CD4-positive, CD25-positive, alpha-beta regulatory T cell (primary cell): ENCODE measurements around the gene CST6. TPM values are rescaled to one million over a fixed set of nuclear protein-coding genes. Genes with fewer than 3 reads are reported as not detected.
A peak's percentile ranks its signal among the peaks of the same experiment; 100 is the strongest.

Source experiments
- ATAC-seq, 2 donors: fragments of 150-1000 bp; cut with Tn5 transposase; one replicate each; pipeline ENCODE4 v1.10.0; 2021; ENCODE audit warnings: low read depth in 2 of 2, moderate number of reproducible peaks in 2 of 2, moderate library complexity in 1 of 2
- DNase-seq, 3 donors: peaks; one replicate each; pipeline versions ENCODE4 v3.0.0 to v3.0.0-alpha.2; 2012 to 2022; ENCODE audit warnings: mixed read lengths in 1 of 3
- H3K27ac ChIP-seq: one replicate; pipeline ENCODE4 v1.7.0; 2013; ENCODE audit warnings: mild to moderate bottlenecking, low read length; ENCODE audit not compliant: insufficient read depth, poor library complexity, severe bottlenecking
- H3K27me3 ChIP-seq: one replicate; pipeline ENCODE4 v1.7.0; 2013; ENCODE audit warnings: low read length; ENCODE audit not compliant: control insufficient read depth, insufficient read depth
- H3K36me3 ChIP-seq: one replicate; pipeline ENCODE4 v1.7.0; 2013; ENCODE audit warnings: mild to moderate bottlenecking, low read length, moderate library complexity; ENCODE audit not compliant: control insufficient read depth, insufficient read depth
- H3K4me1 ChIP-seq: 2 replicates; pipeline ENCODE4 v1.7.0; 2013; ENCODE audit warnings: mild to moderate bottlenecking, low read length; ENCODE audit not compliant: insufficient read depth, control insufficient read depth, poor library complexity, severe bottlenecking
- H3K4me3 ChIP-seq: one replicate; pipeline ENCODE4 v1.7.0; 2013; ENCODE audit warnings: low read depth, mild to moderate bottlenecking, low read length, moderate library complexity
- H3K9me3 ChIP-seq, 2 experiments: 1 replicate in 1 of 2; 2 replicates in 1 of 2; pipeline ENCODE4 v1.7.0; 2013; ENCODE audit warnings: low read length in 2 of 2, mild to moderate bottlenecking in 1 of 2, moderate library complexity in 1 of 2; ENCODE audit not compliant: control insufficient read depth in 2 of 2
- H3K27ac Mint-ChIP-seq, 3 donors: one replicate each; pipeline ENCODE4 v1.8.0; 2020 to 2022; ENCODE audit warnings: mild to moderate bottlenecking in 3 of 3, mixed read lengths in 3 of 3, moderate library complexity in 2 of 3
- H3K27me3 Mint-ChIP-seq: one replicate; pipeline ENCODE4 v1.8.0; 2022; ENCODE audit warnings: mild to moderate bottlenecking, mixed read lengths
- H3K36me3 Mint-ChIP-seq: one replicate; pipeline ENCODE4 v1.8.0; 2020; ENCODE audit warnings: mixed read lengths
- H3K4me1 Mint-ChIP-seq, 4 donors: one replicate each; pipeline ENCODE4 v1.8.0; 2020 to 2022; ENCODE audit warnings: mixed read lengths in 4 of 4, mild to moderate bottlenecking in 1 of 4
- H3K4me3 Mint-ChIP-seq, 4 donors: one replicate each; pipeline ENCODE4 v1.8.0; 2020 to 2022; ENCODE audit warnings: mild to moderate bottlenecking in 4 of 4, mixed read lengths in 4 of 4, moderate library complexity in 3 of 4
- H3K9me3 Mint-ChIP-seq, 7 donors: one replicate each; pipeline ENCODE4 v1.8.0; 2020 to 2022; ENCODE audit warnings: mixed read lengths in 7 of 7, mild to moderate bottlenecking in 3 of 7, moderate library complexity in 2 of 7
- polyA plus RNA-seq, 4 donors: library from polyadenylated mRNA; unstranded; fragments of 300-500 nt; fragmentation: Illumina TruSeq; gene quantifications; one replicate each; pipeline ENCODE4 v1.2.3, GENCODE V29; 2021
- total RNA-seq: library from RNA; stranded (reverse); gene quantifications from one replicate; pipeline ENCODE4 v1.2.3, GENCODE V29; 2022

The CST6 gene
- total and polyA plus RNA-seq, 5 donors from 2014 or later = not detected

- H3K27me3 Mint-ChIP-seq = peaks cover 23% of the 10 kb centered on the region
- no peaks in the 10 kb centered on the region for H3K4me1 Mint-ChIP-seq
- no peak overlapping the region for H3K4me3 Mint-ChIP-seq
These were observed 25.5 kb downstream of the CST6 start for GRCh38 chr11:66037327-66037726.

GRCh38 chr11:66039765-66040164 is 28.0 kb downstream of the CST6 start:
- Histone ChIP-seq H3K4me3 (no peak overlapping the region), H3K27ac (no peak overlapping the region), H3K27me3 (peaks cover 3% of the 10 kb centered on the region), H3K36me3 (no peaks in the 10 kb centered on the region), H3K9me3 (no peaks in the 10 kb centered on the region), H3K4me1 (peaks cover under 1% of the 10 kb centered on the region)
- Mint-ChIP-seq H3K9me3 (no peaks in the 10 kb centered on the region), H3K36me3 (no peaks in the 10 kb centered on the region), H3K27ac (no peak overlapping the region), H3K4me3 (no peak overlapping the region), H3K27me3 (peaks cover 18% of the 10 kb centered on the region), H3K4me1 (peaks cover 0 to 5% (median 2%) of the 10 kb centered on the region in 4 donors)
- ATAC-seq (no peak), DNase-seq (no peak)

More at GRCh38 chr11:66037327-66037726, 25.5 kb downstream of the CST6 start:
- ATAC-seq (no peak), DNase-seq (no peak)
- Histone ChIP-seq H3K27ac (no peak overlapping the region), H3K9me3 (no peaks in the 10 kb centered on the region), H3K4me3 (no peak overlapping the region), H3K36me3 (no peaks in the 10 kb centered on the region), H3K4me1 (no peaks in the 10 kb centered on the region), H3K27me3 (peaks cover 3% of the 10 kb centered on the region)
- Mint-ChIP-seq H3K9me3 (no peaks in the 10 kb centered on the region), H3K27ac (peak overlapping the region in 1 of 3 donors; percentile 29), H3K36me3 (no peaks in the 10 kb centered on the region)

- Mint-ChIP-seq H3K27me3 (peaks cover 10% of the 10 kb centered on the region), H3K27ac (no peak overlapping the region), H3K4me1 (peaks cover 0 to 17% (median 7%) of the 10 kb centered on the region in 4 donors), H3K9me3 (no peaks in the 10 kb centered on the region), H3K4me3 (no peak overlapping the region), H3K36me3 (no peaks in the 10 kb centered on the region)
- H3K27ac ChIP-seq = no peak overlapping the region
- no peaks in the 10 kb centered on the region for H3K36me3 ChIP-seq
- peaks cover 6% of the 10 kb centered on the region for H3K4me1 ChIP-seq
- DNase-seq (no peak), ATAC-seq (no peak)
- no peaks in the 10 kb centered on the region for H3K9me3 ChIP-seq
- H3K27me3 ChIP-seq = peaks cover 3% of the 10 kb centered on the region
- H3K4me3 ChIP-seq = no peak overlapping the region
These were observed 30.6 kb downstream of the CST6 start for GRCh38 chr11:66042227-66042995.

DNA sequence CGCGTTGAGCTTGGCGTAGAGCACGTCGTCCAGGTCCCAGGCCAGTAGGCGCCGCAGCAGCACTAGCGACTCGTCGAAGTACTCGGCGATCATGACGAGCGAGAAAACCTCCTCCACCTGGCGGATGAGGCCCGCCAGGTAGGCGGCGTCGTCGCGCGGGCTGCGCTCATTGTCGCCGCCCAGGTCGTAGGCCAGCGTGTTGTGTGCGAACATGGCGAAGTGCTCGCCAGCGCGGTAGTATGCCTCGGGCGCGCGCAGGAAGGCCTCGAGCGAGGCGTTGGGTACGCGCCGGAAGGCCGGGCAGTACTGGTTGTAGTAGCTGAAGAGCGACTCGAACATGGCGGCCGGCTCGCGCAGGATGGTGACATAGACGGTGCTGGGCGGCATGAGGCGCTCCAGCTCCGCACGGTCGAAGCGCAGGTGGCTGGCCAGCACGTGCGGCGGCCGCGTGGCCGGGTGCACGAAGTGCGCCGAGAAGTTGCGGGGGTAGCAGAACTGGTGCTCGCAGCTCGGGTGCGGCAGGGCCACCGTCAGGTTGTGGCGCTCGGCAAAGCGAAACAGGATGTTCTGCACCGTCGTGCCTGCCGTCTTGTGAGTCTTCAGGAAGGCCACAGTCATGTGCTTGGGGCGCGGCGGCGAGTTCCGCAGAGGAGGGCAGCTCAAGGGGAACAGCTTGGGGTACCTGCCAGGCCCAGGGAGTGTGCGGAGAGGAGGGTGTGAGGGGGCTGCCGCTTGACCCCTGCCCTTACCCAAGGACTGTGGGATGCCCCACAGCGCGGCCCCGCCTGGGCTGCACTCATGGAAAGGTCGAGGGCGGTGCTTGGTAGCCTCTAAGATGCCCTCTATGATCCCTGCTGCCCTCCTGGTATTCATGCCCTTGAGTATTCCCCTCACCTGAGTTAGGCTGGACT is 31.4 kb downstream of the CST6 start:
- no peaks in the 10 kb centered on the region for H3K9me3 ChIP-seq
- H3K9me3 Mint-ChIP-seq = no peaks in the 10 kb centered on the region
- H3K27me3 ChIP-seq = peaks cover 3% of the 10 kb centered on the region
- H3K4me1 ChIP-seq = peaks cover 6% of the 10 kb centered on the region
- DNase-seq = no peak
- no peak overlapping the region for H3K27ac ChIP-seq
- no peak for ATAC-seq
- H3K27ac Mint-ChIP-seq = no peak overlapping the region
- H3K4me1 Mint-ChIP-seq = peaks cover 0 to 17% (median 8%) of the 10 kb centered on the region in 4 donors
- no peak overlapping the region for H3K4me3 ChIP-seq
- peaks cover 13% of the 10 kb centered on the region for H3K27me3 Mint-ChIP-seq
- H3K36me3 Mint-ChIP-seq = no peaks in the 10 kb centered on the region
- H3K36me3 ChIP-seq = no peaks in the 10 kb centered on the region
- no peak overlapping the region for H3K4me3 Mint-ChIP-seq

DNA sequence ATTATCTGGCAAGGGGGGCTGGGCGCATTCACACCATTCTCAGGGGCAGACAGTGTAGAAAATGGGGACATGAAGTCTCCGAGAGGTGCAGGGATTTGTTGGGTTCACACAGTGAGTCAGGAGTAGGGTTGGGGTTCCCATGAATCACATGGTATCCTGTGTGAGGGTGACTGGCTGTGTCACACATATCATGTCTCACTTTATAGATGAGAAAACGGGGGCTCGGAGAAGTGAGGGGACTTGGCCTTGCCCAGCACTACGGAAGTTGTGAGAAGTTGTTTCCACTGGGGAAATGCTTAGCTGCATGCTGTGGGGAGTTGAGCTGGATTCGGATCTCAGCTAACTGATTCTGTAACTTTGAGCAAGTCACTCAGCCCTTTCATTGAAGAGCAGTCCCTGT is 32.9 kb downstream of the CST6 start:
- Histone ChIP-seq H3K27me3 (peaks cover 3% of the 10 kb centered on the region), H3K4me1 (peaks cover 13% of the 10 kb centered on the region), H3K36me3 (no peaks in the 10 kb centered on the region), H3K9me3 (no peaks in the 10 kb centered on the region), H3K27ac (no peak overlapping the region), H3K4me3 (peak overlapping the region; percentile 43)
- no peaks in the 10 kb centered on the region for H3K36me3 Mint-ChIP-seq
- DNase-seq (no peak), ATAC-seq (peak in 1 of 2 donors; percentile 30)
- peaks cover 0 to 2% (median 0%) of the 10 kb centered on the region in 7 donors for H3K9me3 Mint-ChIP-seq
- peak overlapping the region in 2 of 3 donors; percentile 29 to 32 for H3K27ac Mint-ChIP-seq
- H3K4me1 Mint-ChIP-seq = peaks cover 0 to 21% (median 8%) of the 10 kb centered on the region in 4 donors
- peaks cover 17% of the 10 kb centered on the region for H3K27me3 Mint-ChIP-seq
- H3K4me3 Mint-ChIP-seq = no peak overlapping the region

DNA sequence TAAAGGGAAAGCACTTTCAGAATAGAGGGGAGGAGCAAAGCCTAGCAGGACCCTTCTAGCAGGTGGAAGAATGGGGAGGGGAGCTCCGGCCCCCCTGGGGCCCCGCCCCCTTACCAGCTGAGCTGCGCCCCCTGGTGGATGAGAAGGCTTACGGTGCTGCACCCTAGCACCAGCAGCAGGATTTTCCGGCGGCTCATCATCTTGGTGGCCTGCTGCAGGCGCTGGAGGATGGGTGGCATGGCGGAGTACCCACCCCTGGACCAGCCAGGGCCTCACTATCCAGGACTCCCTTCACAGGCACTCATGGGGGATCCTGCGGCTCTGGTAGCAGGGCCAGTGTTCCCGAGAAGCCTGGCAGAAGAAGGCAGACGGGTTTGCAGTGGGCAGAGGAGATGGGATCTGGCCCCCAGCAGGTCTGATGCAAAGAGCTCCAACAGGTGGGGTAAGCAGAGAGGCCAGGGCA is 33.4 kb downstream of the CST6 start:
- H3K27me3 ChIP-seq = peaks cover 3% of the 10 kb centered on the region
- peaks cover 13% of the 10 kb centered on the region for H3K4me1 ChIP-seq
- no peak overlapping the region for H3K27ac ChIP-seq
- H3K9me3 ChIP-seq = no peaks in the 10 kb centered on the region
- DNase-seq = peak; percentile 79 to 81 (median 79)
- Mint-ChIP-seq H3K4me1 (peaks cover 0 to 21% (median 8%) of the 10 kb centered on the region in 4 donors), H3K4me3 (no peak overlapping the region), H3K27ac (peak overlapping the region in 1 of 3 donors; percentile 29), H3K36me3 (no peaks in the 10 kb centered on the region), H3K9me3 (peaks cover 0 to 2% (median 0%) of the 10 kb centered on the region in 7 donors), H3K27me3 (peaks cover 18% of the 10 kb centered on the region)
- no peaks in the 10 kb centered on the region for H3K36me3 ChIP-seq
- ATAC-seq = peak; percentile 89 to 91
- H3K4me3 ChIP-seq = peak overlapping the region; percentile 43

DNA sequence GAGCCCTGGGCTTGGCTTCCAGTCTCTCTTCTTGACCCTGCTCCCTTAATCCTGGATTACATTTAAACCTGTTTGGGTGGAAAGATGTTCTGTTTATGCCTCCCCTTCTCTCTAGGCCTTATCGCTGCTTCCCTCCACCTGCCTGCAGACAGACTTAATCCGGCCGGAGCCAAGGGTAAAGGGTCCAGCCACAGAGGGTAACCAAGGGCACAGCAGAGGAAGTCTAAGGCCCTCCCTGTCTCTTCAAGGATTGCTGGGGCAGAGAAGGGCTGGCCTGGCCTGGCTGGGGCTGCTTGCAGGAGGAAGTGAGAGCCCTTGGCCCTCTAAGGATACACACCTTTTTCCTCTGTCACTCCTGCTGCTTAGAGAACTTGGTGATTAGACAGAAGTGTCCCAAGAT is 35.1 kb downstream of the CST6 start:
- Mint-ChIP-seq H3K4me1 (peaks cover 0 to 32% (median 14%) of the 10 kb centered on the region in 4 donors), H3K9me3 (peaks cover 0 to 2% (median 0%) of the 10 kb centered on the region in 7 donors), H3K36me3 (no peaks in the 10 kb centered on the region), H3K27me3 (peaks cover 19% of the 10 kb centered on the region), H3K4me3 (peak overlapping the region in 1 of 4 donors; percentile 47), H3K27ac (peak overlapping the region in 1 of 3 donors; percentile 26)
- no peaks in the 10 kb centered on the region for H3K36me3 ChIP-seq
- DNase-seq (no peak), ATAC-seq (no peak)
- H3K27ac ChIP-seq = no peak overlapping the region
- no peaks in the 10 kb centered on the region for H3K9me3 ChIP-seq
- peaks cover 20% of the 10 kb centered on the region for H3K4me1 ChIP-seq
- no peak overlapping the region for H3K4me3 ChIP-seq
- H3K27me3 ChIP-seq = no peaks in the 10 kb centered on the region
